GM21737 (cell line): ENCODE data around the gene NOP9.

Experiments
- ATAC-seq: cut with Tn5 transposase; IDR thresholded peaks from one replicate; pipeline ENCODE4 v1.9.1; 2021; ENCODE audit warnings: mild to moderate bottlenecking, moderate library complexity; ENCODE audit not compliant: unreplicated experiment

NOP9 gene

GRCh38 chr14:24262821-24263733 is 36.6 kb upstream of the NOP9 start, which contains the start of gene TGM1:
TSS of gene TGM1 (minus strand) at chr14:24263177. CDS start at chr14:24262352, 825 bp downstream.
- no peak for ATAC-seq

GRCh38 chr14:24263848-24264247 is 35.8 kb upstream of the NOP9 start:
- ATAC-seq: no peak

GRCh38 chr14:24264298-24264697 is 35.4 kb upstream of the NOP9 start:
- ATAC-seq: no peak

- ATAC-seq: no peak
Measured at GRCh38 chr14:24266344-24267244, 33.1 kb upstream of the NOP9 start.

GRCh38 chr14:24267516-24267915 is 32.1 kb upstream of the NOP9 start:
- ATAC-seq: no peak

GRCh38 chr14:24268225-24268624 is 31.4 kb upstream of the NOP9 start:
- no peak for ATAC-seq

GRCh38 chr14:24269368-24269767 is 30.3 kb upstream of the NOP9 start:
- no peak for ATAC-seq

- no peak for ATAC-seq
Measured at GRCh38 chr14:24269910-24270536, 29.6 kb upstream of the NOP9 start.

- ATAC-seq: no peak
Measured at GRCh38 chr14:24270537-24271133, 29.0 kb upstream of the NOP9 start.

GRCh38 chr14:24271134-24271833 is 28.4 kb upstream of the NOP9 start, which contains the start of gene RABGGTA:
TSS of gene RABGGTA (minus strand) at chr14:24271597. CDS start at chr14:24271115, 482 bp downstream.
- peak; percentile 80 for ATAC-seq

- no peak for ATAC-seq
Measured at GRCh38 chr14:24271834-24272263, 27.8 kb upstream of the NOP9 start.

GRCh38 chr14:24272467-24272866 is 27.2 kb upstream of the NOP9 start:
- no peak for ATAC-seq

GRCh38 chr14:24273422-24273998 is 26.1 kb upstream of the NOP9 start:
- no peak for ATAC-seq

GRCh38 chr14:24274101-24274543 is 25.5 kb upstream of the NOP9 start:
- ATAC-seq: peak; percentile 39

- ATAC-seq: no peak
Measured at GRCh38 chr14:24277071-24277470, 22.6 kb upstream of the NOP9 start.

GRCh38 chr14:24277606-24278321 is 21.9 kb upstream of the NOP9 start:
- no peak for ATAC-seq

- ATAC-seq: no peak
Measured at GRCh38 chr14:24278424-24278823, 21.2 kb upstream of the NOP9 start.

- ATAC-seq: peak; percentile 63
Measured at GRCh38 chr14:24279301-24280186, 20.1 kb upstream of the NOP9 start.
